GM18499 (cell line): ENCODE measurements around the gene PARD3.

Source experiments
- ATAC-seq: cut with Tn5 transposase; IDR thresholded peaks from one replicate; pipeline ENCODE4 v1.9.1; 2021; ENCODE audit warnings: moderate number of reproducible peaks; ENCODE audit not compliant: insufficient read depth, unreplicated experiment

The PARD3 gene

GRCh38 chr10:34826221-34826620 lies 11.1 kb upstream of the PARD3 start:
- ATAC-seq = no peak

DNA sequence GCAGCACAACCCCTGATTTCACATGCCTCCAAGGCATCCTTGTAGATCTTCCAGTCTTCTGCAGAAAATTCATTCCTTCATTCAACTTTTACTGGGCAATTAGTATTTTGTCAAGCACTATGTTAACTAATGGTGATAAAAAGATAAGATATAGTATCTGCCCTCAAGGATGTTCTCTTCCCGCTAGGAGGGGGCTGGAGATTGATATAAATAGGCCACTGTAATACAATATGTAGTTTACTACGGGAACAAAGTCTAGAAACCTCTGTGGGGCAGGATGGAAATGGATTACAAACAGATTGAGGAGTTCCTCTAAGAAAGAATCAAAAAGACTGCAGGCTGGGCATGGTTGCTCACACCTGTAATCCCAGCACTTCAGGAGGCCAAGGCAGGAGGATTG lies 10.3 kb upstream of the PARD3 start:
- no peak for ATAC-seq

GRCh38 chr10:34824870-34825269 lies 9.8 kb upstream of the PARD3 start:
- no peak for ATAC-seq

- ATAC-seq = no peak
Observed at GRCh38 chr10:34821587-34822585, 6.8 kb upstream of the PARD3 start.

GRCh38 chr10:34817586-34817985 lies 2.5 kb upstream of the PARD3 start:
- ATAC-seq = no peak

DNA sequence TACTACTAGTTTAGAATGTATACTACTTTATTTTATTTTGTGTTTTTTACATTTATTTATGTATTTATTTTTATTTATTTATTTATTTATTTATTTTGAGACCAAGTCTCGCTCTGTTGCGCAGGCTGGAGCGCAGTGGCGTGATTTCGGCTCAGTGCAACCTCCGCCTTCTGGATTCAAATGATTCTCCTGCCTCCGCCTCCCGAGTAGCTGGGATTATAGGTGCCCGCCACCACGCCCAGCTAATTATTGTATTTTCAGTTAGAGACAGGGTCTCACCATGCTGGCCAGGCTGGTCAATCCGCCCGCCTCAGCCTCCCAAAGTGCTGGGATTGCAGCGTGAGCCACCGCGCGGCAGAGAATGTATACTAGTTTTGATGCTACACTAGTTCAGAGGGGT lies 2.0 kb upstream of the PARD3 start:
- no peak for ATAC-seq

DNA sequence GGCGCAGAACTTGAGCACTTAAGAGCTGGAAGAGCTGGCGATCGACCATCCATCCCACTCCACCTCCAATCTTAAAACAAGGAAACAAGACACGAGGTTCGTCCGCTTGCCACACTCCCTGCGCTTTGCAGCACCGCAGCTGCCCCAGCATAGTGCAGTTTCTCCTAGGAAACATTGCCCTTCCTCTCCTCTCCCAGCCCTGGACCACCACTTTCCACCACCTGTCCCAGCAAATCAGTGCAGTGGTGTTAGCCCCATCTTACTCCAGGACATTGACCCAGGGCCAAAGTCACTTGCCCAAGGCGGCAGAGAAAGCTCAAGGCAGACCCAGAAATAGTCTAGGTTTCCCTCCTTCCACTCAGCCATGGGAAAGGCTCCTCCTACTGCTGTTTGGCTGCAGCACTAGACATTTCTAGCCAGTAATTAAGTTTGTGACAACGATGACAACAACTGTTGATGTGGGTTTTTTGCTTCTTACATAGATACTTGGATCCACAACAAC lies 1.5 kb upstream of the PARD3 start:
- no peak for ATAC-seq

DNA sequence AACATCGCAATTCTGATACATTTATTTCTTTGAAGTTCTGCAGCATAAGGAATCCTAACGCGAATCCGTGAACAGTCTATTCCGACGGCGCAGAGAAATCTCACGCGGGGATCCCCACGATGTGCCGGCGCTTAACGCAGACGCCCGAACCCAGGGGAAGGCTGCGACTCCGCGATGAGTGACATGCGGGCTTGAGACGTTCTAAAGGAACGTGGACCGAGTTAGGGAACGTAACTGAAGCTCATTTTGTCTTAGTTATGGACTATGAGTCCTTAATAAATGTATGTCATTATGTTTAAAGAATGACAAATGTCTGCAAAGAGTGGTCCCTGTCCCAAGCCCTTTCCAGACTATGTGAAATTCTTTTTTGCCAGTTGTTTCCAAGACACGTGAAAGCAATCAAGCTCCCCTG lies 995 bp upstream of the PARD3 start:
- ATAC-seq = no peak

DNA sequence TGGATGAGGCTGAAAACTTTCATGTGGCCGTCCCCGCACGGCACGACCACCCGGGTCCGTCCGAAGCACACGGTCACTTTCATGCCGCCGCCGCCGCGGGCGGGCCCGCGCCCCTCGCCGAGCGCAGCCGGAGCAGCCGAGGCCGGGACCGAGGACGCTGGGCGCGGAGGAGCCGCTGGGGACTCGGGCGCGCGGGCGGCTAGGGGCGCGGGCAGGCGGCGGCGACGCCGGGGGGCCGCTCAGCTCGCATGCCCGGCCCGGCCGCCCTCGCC lies 247 bp downstream of the PARD3 start:
- ATAC-seq = no peak

GRCh38 chr10:34814223-34814912 lies 728 bp downstream of the PARD3 start:
- no peak for ATAC-seq

- ATAC-seq = no peak
Observed at GRCh38 chr10:34813626-34814222, 1.4 kb downstream of the PARD3 start.

- ATAC-seq = no peak
Observed at GRCh38 chr10:34812771-34813170, 2.3 kb downstream of the PARD3 start.

DNA sequence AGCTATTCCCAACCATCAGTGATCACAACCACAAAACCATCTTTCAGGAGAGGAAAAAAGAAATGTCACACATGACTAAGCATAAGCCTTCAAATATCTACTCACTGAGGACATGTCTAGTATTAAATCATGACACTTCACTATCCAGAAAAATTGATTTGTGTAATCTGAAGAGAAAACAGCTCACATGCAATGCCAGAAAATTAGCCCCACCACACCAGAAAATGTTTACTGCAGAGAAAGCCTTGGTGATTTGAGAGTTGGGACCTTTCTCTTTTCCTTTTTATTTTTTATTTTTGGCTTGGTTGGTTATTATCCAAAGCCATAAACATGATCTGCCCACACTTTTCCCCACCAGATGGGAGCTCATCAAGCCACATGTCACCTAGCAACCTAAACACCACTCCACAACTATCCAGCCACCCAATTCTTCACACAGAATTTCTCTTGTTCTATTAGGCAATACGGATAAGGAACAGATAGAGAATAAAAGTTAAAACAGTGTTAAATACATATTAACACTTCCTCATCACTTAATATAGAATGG lies 3.1 kb downstream of the PARD3 start:
- ATAC-seq = no peak

GRCh38 chr10:34811126-34811967 lies 3.7 kb downstream of the PARD3 start:
- no peak for ATAC-seq

DNA sequence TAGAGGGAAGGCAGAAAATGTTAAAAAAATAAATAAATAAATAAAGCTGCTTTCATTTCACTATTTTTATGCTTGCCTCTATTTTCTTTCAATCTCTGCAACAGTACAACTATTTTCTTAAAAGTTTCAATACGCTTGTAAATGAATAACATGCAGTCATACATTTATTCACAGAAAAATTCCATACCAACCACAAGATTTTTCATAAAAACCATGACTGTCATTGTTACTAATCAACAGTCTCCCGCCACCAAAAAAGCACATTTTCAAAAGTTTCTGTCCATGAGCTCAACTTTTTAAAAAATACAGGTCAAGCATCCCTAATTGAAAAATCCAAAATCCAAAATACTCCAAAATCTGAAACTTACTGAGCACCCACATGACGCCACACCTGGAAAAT lies 5.3 kb downstream of the PARD3 start:
- no peak for ATAC-seq

DNA sequence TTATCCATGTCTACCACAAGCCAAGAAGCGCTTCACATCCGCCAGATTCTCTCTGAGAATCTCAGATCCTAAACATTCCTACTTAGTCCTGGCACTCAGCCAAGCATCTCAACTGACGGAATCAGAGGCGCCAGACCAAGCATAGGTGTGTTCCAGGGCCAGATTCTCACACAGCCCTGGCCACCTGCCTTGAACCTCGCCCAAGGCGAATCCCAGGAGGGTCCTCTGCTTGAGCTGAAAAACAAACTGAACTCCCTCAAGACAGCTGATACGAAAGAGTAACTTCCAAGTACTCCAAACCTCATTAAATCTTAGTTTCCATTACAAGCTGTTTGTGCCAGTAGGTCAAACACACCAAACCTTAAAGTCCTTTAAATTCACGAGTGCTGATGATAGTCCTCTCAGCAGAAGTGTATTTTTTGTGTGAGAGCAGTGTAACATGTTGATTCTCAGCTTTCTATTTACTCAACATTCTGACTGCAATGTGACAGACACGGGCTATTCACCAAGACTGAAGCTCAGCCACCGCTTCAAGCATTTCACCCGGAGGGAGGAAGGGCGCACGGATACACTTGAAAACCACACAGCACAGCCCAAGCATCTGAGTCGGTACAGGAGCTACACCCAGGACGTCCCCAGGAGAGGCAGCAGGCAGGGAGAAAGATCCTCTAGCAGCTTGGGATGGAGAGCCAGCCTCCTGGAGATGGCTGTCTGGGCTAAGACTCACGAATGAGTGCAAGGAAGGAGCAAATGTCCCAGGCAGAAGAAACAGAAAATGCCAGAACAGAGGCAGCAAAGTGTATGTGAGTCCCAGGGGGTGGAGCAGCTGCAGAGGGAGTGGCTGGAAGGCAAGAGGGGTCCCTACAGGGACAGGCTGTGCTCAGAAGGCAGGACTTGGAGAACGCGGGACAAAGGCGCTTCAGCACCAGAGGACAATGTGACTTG lies 6.0 kb downstream of the PARD3 start:
- ATAC-seq = no peak

DNA sequence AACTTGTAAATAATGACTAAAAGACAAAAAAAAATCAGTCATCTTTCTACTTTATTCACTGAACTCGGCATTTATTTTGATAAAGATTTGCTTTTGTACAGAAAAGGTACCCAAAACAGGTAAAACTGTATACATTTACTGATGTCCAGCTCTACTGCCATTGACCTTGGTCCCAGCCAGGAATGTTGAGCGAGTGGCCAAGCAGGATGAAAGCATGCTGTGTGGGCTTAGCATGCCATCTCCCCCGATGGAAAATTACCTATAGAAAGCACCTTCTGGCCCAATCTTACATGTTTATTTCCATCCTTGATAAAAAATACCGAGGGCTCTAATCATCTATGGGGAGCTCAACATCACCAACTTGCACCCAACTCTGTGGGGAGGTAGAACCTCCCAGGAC lies 6.8 kb downstream of the PARD3 start:
- no peak for ATAC-seq

DNA sequence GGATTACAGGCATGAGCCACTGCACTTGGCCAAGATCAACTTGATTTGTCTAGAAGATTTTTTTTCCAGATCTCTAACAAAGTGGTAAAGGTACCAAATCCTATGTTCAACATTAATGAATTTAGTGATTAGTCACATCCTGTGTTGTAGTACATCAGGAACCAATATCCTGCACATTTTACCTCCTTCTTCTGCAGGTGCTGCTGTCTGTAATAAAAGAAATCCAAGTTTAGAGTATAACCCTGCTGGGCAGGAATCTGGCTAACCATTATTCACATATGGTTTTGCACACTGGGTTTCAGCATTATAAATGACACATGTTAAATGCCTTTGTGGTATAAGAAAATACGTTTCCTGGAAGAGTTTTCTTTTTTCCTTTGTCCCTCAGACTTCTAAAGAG lies 10.8 kb downstream of the PARD3 start:
- ATAC-seq = no peak

DNA sequence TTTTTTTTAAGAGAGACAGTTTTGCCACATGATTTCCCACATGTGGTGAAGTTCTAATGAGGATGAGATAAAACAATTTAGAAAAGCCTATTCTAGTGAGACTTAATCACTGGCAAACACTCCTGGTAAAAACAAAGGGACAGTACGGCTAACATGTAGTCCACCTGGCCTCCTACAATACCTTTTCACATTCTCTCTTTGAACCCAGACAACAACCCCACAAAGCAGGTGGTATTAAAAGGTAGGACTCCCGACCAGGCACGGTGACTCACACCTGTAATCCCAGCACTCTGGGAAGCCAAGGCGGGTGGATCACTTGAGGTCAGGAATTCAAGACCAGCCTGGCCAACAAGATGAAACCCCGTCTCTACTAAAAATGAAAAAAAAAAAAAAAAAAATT lies 12.4 kb downstream of the PARD3 start:
- no peak for ATAC-seq
